B cell (primary cell): Measurements from ENCODE around the gene NME7.

Experiments
- CTCF ChIP-seq: fragments of 200-600 bp; IDR thresholded peaks from one replicate; pipeline ENCODE4 v1.8.0; 2022; ENCODE audit warnings: antibody characterized with exemption, mild to moderate bottlenecking
- EZH2 ChIP-seq: IDR thresholded peaks from 2 replicates; pipeline ENCODE4 v1.6.1; 2012; ENCODE audit warnings: borderline replicate concordance, low read depth, mild to moderate bottlenecking, moderate library complexity, low read length; ENCODE audit not compliant: insufficient read depth, poor library complexity, severe bottlenecking

GRCh38 chr1:169103480-169103893 is 264.1 kb downstream of the NME7 start:
- no peak for TF ChIP-seq CTCF
- TF ChIP-seq EZH2, result no peak
